ENCODE results near the gene TMEM117. TPM values are rescaled to one million over a fixed set of nuclear protein-coding genes. Genes with fewer than 3 reads are reported as not detected.

Gene TMEM117
- 1 to 10 TPM; 5.5 to 8.8 (median 7.0) TPM for total RNA-seq (2021; fragmentation: NEBNext Ultra II Directional; extraction: Animal tissue kit (Norgen Biotek cat#: 25700))
- long read RNA-seq, transcript TMEM117-201 (8 exons, 2,758 nt), result major isoform, 5 of 11 reads
- long read RNA-seq, partial matches to known transcripts, result 1 of 11 reads
- long read RNA-seq, other reads (novel, unspliced or antisense), result 5 of 11 reads

DNA sequence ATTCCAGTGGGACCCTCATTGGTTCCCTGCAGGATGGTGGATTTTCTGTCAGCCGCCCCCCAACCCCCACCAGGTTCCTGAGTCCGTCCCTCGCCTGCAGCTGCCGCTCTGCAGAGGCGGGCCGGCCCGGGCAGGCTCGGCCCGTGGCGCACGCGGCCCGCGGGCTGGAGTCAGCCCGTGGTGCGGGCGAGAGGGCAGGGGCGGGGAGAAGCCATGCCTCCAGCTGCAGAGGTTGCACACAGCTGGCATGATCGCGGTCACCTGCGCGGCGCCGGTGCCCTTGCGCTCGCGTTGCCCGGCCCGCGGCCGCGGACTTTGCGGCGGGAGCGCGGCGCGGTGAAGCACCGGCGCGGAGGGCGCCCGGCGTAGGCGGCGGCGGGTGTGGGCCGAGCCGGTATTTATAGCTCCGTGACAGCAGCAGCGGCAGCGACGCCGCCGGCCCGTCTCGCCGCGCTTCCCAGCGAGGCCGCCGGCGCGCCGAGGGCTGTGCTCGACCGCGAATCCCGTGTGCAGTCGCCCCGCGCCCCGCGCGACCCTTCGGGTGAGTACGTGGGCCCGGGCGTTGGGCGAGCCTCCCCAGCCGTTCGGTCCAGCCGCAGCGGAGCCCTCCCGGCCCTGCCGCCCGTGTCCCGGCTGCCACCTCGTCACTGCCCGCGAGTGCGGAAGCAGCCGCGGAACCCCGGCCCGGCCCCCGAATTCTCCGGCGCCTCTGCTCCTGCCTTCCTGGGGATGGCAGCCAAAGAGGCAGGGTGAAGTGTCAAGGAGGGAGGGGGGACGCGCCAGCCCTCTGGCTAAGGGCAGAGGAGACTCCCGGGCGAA lies at the start of gene TMEM117:
Gene TMEM117 (plus strand): TSS at position 426 of the 819 bp plus-strand sequence.
- Mint-ChIP-seq H3K4me3 (peak within 1 kb of the TSS; percentile 86), H3K9me3 (no peaks in the 10 kb centered on the region), H3K4me1 (ENCODE audit: low read depth) (peaks cover 38% of the 10 kb centered on the region), H3K27me3 (ENCODE audit: insufficient read depth) (0 out of 2 replicates have a peak, but pooled peaks cover 4% of the 10 kb centered on the region), H3K27ac (peak within 1 kb of the TSS; percentile 80), H3K36me3 (ENCODE audit: low read depth) (no peaks in the 10 kb centered on the region)
- peak; percentile 26 for DNase-seq
- no peak for TF ChIP-seq CTCF (IDR thresholded peaks at IDR 0.05)

- H3K4me1 Mint-ChIP-seq (ENCODE audit: low read depth), result no peaks in the 10 kb centered on the region
- H3K36me3 Mint-ChIP-seq (ENCODE audit: low read depth), result no peaks in the 10 kb centered on the region; the same call in 1 of the 2 replicates
- no peak overlapping the region for H3K27ac Mint-ChIP-seq
- no peak for DNase-seq
- H3K27me3 Mint-ChIP-seq (ENCODE audit: insufficient read depth), result no peaks in the 10 kb centered on the region; the same call in 1 of the 2 replicates
- no peak for TF ChIP-seq CTCF (IDR thresholded peaks at IDR 0.05)
- H3K9me3 Mint-ChIP-seq, result no peaks in the 10 kb centered on the region
- no peak overlapping the region for H3K4me3 Mint-ChIP-seq
Observed at GRCh38 chr12:43786899-43787693, 48.8 kb upstream of the TMEM117 start.

GRCh38 chr12:43789941-43790340 lies 45.9 kb upstream of the TMEM117 start:
- no peak for DNase-seq
- Mint-ChIP-seq H3K27ac (no peak overlapping the region), H3K36me3 (ENCODE audit: low read depth) (peaks cover 6% of the 10 kb centered on the region), H3K4me1 (ENCODE audit: low read depth) (no peaks in the 10 kb centered on the region), H3K9me3 (no peaks in the 10 kb centered on the region), H3K27me3 (ENCODE audit: insufficient read depth) (no peaks in the 10 kb centered on the region; the same call in 1 of the 2 replicates), H3K4me3 (no peak overlapping the region)
- TF ChIP-seq CTCF (IDR thresholded peaks at IDR 0.05), result no peak

- no peak for DNase-seq
- H3K9me3 Mint-ChIP-seq, result no peaks in the 10 kb centered on the region
Observed at GRCh38 chr12:43795716-43796280, 40.1 kb upstream of the TMEM117 start.

More at GRCh38 chr12:43795716-43796280, 40.1 kb upstream of the TMEM117 start:
- no peak overlapping the region for H3K4me3 Mint-ChIP-seq
- no peaks in the 10 kb centered on the region for H3K4me1 Mint-ChIP-seq (ENCODE audit: low read depth)
- H3K36me3 Mint-ChIP-seq (ENCODE audit: low read depth), result peaks cover 22% of the 10 kb centered on the region
- no peaks in the 10 kb centered on the region for H3K27me3 Mint-ChIP-seq (ENCODE audit: insufficient read depth)
- no peak for TF ChIP-seq CTCF (IDR thresholded peaks at IDR 0.05)
- H3K27ac Mint-ChIP-seq, result no peak overlapping the region

Measured in HFFc6 (cell line).